ENCODE measurements around the gene MMEL1. TPM values are rescaled to one million over a fixed set of nuclear protein-coding genes. Genes with fewer than 3 reads are reported as not detected.

The MMEL1 gene
- total and polyA plus RNA-seq, 2 donors (not counting 3 experiments of a cell fraction or from before 2014, with no cell fraction given): 1.1 to 1.2 TPM

DNA sequence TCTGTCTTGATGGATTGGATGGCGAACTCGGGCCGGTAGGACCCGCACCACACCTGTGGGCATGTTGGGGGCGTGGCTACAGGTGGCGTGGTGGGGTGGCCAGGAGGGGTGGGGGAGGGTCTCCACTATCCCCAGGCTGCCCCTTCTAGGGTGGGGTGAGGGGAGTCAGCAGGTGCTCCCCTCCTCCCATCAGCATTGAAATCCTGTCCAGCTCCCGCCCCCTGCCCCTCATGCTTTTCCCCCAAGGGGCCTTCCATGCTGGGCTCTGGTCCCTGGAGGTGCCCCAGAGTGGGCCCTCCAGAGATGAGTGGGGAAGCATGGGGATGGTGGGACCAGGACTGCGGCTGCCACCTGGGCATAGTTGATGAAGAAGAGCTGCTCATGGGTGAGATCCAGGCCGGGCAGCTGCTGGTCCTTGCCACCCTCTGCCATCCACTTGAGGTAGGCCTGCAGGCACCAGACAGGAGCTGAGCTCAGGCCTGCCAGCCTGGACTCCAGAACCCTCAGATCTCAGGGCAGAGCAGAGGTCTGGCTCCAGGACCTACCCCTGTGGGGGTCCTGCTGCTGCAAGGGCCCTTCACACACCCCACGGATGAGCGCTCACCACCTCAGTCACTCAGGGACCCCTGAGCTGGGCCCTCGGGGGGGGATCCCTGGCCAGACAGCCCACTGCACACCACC is 41.1 kb downstream of the MMEL1 start:
- Histone ChIP-seq H3K79me2 (ENCODE audit: control insufficient read depth, insufficient read depth, low read length) (peaks cover 5% of the 10 kb centered on the region), H3K4me1 (ENCODE audit: control insufficient read depth, extremely low read depth, insufficient read depth, low read length) (peaks cover 8% of the 10 kb centered on the region), H4K20me1 (replicated peaks; ENCODE audit: control insufficient read depth, extremely low read depth, insufficient read depth, low read length) (no peaks in the 10 kb centered on the region), H3K36me3 (ENCODE audit: control insufficient read depth in 2 of 2, extremely low read depth in 1 of 2, insufficient read depth in 2 of 2, low read length in 2 of 2) (peaks cover 3% of the 10 kb centered on the region in 2 experiments), H3K4me3 (replicated peaks in 1 of 3; ENCODE audit: insufficient read depth in 1 of 3, low read depth in 1 of 3, low read length in 3 of 3) (no peak overlapping the region), H3K9me3 (replicated peaks; ENCODE audit: control insufficient read depth, insufficient read depth, low read length) (no peaks in the 10 kb centered on the region), H2AFZ (ENCODE audit: low read depth, low read length) (no peak overlapping the region), H3K27me3 (ENCODE audit: control insufficient read depth in 2 of 2, insufficient read depth in 2 of 2, low read length in 2 of 2) (no peaks in the 10 kb centered on the region), H3K9me1 (replicated peaks; ENCODE audit: control insufficient read depth, extremely low read depth, insufficient read depth, low read length) (no peaks in the 10 kb centered on the region), H3K9ac (replicated peaks; ENCODE audit: extremely low read depth, insufficient read depth, low read length) (no peak overlapping the region), H3K4me2 (ENCODE audit: insufficient read depth, low read length) (no peak overlapping the region), H3K27ac (ENCODE audit: insufficient read depth, low read depth, low read length) (no peak overlapping the region)
- intact Hi-C loops (cut with micrococcal nuclease) (no loop called here), dilution Hi-C loops (cut with MboI; ENCODE audit: extremely low pct_ligation_motif_present, low sequenced_read_pairs) (no loop called here)
- CTCF ChIA-PET: no interaction called here
- FAIRE-seq (no peak), DNase-seq (ENCODE audit: low read depth, low spot score) (no peak)
- TF ChIP-seq GATA2 (IDR thresholded peaks at IDR 0.05; ENCODE audit: insufficient read depth, insufficient read length, low read depth, low read length): no peak
- TF ChIP-seq, protein P1, sequence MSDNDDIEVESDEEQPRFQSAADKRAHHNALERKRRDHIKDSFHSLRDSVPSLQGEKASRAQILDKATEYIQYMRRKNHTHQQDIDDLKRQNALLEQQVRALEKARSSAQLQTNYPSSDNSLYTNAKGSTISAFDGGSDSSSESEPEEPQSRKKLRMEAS (IDR thresholded peaks at IDR 0.05; ENCODE audit: insufficient read depth, insufficient read length): no peak
- no peak for TF ChIP-seq EZH2 (IDR thresholded peaks at IDR 0.05; ENCODE audit: borderline replicate concordance, low read depth, low read length, severe bottlenecking)
- no peak for TF ChIP-seq MYC (IDR thresholded peaks at IDR 0.05; ENCODE audit: low read depth, low read length)
- TF ChIP-seq JUN (IDR thresholded peaks at IDR 0.05; ENCODE audit: borderline replicate concordance, insufficient read depth, insufficient read length, low read depth): no peak
- TF ChIP-seq CTCF (IDR thresholded peaks at IDR 0.05; ENCODE audit: extremely low read depth in 1 of 2, insufficient read depth in 1 of 2, low read depth in 1 of 2, low read length in 2 of 2): no peak
- no peak for TF ChIP-seq POLR2AphosphoS5 (IDR thresholded peaks at IDR 0.05; ENCODE audit: insufficient read depth, low read depth, low read length)
- TF ChIP-seq FOS (IDR thresholded peaks at IDR 0.05; ENCODE audit: borderline replicate concordance, insufficient read depth, low read length): no peak
- TF ChIP-seq POLR2A (IDR thresholded peaks at IDR 0.05; ENCODE audit: low read depth, low read length): no peak
- POLR2A ChIA-PET: no interaction called here
- no TSS peak for BruUV-seq (replicated peaks)

Data from endothelial cell of umbilical vein (primary cell).